Articular chondrocyte of knee joint (primary cell): Measurements from ENCODE around the gene PRKCA. TPM values are rescaled to one million over a fixed set of nuclear protein-coding genes. Genes with fewer than 3 reads are reported as not detected.

Source experiments
- small RNA-seq: library from RNA; depleted of rRNA; stranded (forward); fragments of <200 nt; gene quantifications from one replicate; pipeline ENCODE3, GENCODE V24; 2012
- total RNA-seq: library from RNA; depleted of rRNA; stranded (reverse); fragments of >200 nt; gene quantifications from 2 replicates; pipeline ENCODE4 v1.2.3, GENCODE V29; 2012

Gene PRKCA
- 54.9 and 64.3 TPM in 2 replicates for total RNA-seq

DNA sequence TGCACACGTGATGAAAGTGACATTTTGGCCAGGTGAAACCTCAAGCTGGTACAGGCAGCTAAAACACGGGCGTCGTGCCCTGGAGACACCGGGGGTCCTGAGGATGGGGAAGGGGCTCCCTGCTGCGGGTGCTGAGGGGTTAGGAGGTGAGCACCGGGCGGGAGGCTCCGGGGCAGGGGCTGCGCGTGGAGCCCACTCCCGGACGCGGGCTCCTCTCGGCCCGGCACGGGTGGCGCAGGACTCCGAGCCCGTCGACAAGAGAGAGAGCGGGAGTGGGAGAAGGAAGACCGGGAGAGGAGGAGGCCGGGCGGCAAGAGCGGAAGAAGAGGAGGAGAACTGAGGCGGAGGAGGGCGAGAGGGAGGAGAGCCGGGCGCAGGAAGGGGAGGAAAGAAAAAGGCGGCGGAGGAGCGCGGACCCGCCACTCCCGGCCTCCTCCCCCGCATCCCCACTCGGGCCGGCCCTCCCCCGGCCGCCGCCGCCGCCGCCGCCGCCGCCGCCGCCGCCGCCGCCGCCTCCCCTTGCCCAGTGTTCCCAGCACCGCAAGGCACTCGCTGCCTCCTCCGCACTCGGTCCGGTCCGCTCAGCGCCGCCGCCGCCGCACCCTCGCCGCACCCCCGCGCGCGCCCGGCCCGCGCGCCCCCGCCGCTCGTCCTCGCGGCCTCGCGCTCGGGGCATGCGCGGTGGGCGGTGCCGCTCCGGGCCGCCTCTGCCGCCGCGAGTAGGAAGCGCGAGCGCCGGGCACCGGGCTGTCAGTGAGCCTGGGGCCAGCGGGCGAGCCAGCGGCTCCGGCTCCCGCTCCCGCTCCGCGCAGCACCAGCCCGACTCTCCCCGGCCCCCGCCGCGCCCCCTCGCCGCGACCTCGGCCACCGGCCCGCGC, at the start of gene PRKCA:
Gene PRKCA (plus strand): TSS at position 750 of the 878 bp plus-strand sequence.

DNA sequence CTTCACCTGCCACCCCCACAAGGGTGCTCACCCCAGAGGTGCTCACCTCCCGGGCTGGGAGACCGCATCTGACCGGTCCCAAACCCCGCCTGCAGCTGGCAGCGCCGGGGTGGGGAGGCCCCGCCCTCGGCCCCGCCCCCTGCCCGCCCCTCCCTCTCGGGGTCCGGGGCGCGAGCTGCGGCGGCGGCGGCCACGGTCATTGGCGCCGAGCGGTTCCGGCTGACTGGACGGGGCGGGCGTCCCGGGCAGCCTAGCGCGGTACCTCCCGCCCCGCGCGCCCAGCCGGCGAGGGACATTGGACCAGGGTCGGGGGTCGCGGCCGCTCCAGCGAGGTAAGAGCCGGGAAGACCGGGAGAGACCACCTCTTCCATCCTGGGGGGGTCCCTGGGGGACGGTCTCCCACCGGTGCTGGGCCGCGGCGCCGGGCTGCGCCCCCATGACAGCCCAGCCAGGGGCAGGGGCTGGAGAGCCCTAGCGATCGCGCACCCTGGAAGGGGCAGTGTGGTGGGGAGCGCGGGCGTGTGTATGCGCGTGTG, 532.6 kb downstream of the PRKCA start, which contains the start of gene CACNG5:
Gene CACNG5 (plus strand): TSS at position 199 of the 536 bp plus-strand sequence. CDS start 42,216 bp downstream, outside the sequence.

Small RNA genes lying within 50 kb of the gene (small RNA-seq; reads per million reads assigned to genes)
- not detected for gene MIR634
- not detected for gene RN7SL735P
- not detected for gene RNA5SP444
- gene RNA5SP445: not detected
- gene RNU6-928P: not detected

Other genes with a start within 250 kb of the PRKCA start
- 10.6 and 15.1 TPM in 2 replicates for gene CEP112, start 110.5 kb upstream of the PRKCA start, total RNA-seq
- gene APOH, start 73.2 kb upstream of the PRKCA start, total RNA-seq: not detected in 2 replicates